Activated CD8-positive, alpha-beta memory T cell treated with anti-CD3 and anti-CD28 coated beads, Interleukin-2, amount 50 U/mL, for 1 hour (primary cell): ENCODE results near the gene UTP4.

Experiments used
- DNase-seq: peaks from one replicate; pipeline ENCODE4 v3.0.0-alpha.2; 2020; ENCODE audit errors: extremely low read depth

The UTP4 gene

DNA sequence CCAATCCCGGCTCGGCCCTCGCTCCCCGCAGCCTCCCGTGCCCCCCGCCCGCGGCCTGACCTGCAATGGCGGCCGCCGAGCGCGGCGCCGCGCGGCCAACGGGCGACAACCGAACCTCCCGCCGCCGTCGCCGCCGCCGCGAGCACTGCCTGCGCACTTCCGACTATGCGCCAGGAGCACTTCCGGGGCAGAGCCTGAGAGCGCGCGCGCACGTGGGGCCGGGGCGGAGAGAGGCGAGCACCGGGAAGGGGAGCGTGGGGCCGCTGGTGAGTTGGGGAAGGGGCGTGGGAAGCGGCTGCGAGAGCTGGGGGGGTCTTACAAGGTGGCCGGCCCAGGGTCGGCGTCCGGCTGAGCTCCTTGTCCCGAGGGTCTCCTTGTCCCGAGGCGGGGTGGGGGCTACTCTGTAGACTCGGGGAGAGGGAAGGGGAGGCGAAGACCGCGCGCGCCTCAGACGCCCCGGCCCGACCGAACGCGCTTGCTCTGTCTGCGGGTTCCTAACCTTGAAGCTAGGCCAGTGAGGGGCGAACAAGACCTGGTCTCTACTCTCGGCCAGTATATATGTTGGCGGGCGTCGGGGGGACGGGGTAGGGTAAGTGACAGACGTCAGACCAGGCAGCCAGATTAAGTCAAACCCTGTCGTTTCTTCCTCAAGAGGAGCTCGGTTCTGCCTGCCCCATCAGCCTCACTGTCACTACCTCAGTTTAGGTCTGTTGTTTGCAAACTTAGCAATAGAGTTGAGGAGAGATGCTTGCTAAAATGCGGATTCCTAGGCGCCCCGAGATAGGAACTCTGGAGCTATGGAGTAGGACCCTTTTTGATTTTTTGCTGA lies at the start of gene UTP4, which contains the start of gene CHTF8:
TSS of gene UTP4 (plus strand) at position 226 of the 829 bp plus-strand sequence. CDS start 811 bp downstream, outside the sequence.
TSS of gene CHTF8 (minus strand) at position 165 of the 829 bp plus-strand sequence. CDS start 11,130 bp downstream, outside the sequence.
- peak; percentile 49 for DNase-seq

DNA sequence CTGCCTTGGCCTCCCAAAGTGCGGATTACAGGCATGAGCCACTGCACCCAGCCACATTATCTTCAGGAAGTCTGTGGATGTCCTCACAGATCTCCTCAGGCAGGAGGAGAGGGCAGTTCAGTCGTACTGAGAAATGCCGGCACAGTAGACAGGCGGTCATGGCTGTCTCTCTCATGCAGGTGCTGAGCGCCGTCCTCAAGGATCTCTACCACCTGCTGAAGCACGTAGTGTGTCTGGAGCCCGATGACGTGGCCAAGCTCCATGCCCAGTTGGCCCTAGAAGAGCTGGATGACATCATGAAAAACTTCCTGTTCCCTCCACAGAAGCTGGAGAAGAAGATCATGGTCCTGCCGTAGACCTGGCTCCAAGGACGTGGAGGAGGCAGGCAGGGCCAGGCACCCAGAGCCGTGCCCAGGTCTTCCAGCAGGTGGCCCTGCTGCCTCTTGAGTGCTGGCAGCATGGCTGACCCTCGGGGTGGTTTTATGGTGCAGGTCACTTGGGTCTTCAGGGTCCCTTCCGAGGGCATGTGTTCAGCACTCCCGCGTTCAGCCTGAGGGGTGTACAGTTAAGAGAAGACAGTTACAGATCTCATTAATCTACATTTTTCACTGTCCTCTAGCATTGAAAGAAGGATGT lies 49.0 kb upstream of the UTP4 start:
- DNase-seq = no peak

DNA sequence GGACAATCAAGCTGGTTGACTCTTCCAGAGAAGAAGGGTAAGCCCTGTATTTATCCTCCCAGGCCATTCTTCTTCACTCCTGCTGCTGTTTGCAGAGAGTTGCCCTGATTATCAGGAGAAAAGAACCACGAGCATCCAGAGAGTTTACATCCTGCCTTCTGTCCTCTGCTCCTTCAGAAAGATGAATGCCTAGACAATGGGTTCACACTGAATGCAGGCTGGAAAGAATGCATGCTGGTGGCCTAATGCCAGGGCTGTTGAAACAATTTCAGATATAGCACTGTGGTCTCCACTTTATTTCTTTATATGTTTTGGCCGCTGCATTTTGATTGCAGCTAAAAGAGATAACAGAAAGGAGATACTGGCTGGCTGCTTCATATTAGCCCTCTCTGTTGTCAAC lies 48.2 kb upstream of the UTP4 start:
- DNase-seq = no peak

DNA sequence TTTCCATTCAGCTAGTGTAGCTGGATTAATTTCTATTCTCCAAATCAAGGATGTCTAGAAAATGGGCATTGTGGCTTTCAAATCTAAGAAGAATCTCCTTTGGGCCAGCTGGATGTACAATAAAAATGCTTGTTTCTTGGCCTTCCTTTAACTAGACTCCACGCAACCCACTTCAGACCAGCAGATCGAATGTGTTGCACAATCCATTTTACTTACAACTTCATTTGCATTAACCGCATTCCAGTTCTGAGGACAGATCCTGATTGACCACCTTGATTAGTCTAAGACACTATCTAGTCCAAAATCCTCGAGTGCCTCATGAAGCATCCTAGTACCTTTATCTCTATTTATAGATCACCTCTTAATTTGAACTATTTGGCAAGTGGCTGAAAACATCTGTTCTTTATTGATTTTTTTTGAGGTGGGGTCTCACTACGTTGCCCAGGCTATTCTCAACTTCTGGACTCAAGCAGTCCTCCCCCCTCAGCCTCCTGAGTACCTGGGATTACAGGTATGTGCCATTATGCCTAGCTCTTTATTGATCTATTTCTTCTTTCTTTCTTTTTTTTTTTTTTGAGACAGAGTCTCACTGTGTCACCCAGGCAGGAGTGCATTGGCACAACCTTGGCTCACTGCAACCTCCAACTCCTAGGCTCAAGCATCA lies 47.3 kb upstream of the UTP4 start:
- no peak for DNase-seq

DNA sequence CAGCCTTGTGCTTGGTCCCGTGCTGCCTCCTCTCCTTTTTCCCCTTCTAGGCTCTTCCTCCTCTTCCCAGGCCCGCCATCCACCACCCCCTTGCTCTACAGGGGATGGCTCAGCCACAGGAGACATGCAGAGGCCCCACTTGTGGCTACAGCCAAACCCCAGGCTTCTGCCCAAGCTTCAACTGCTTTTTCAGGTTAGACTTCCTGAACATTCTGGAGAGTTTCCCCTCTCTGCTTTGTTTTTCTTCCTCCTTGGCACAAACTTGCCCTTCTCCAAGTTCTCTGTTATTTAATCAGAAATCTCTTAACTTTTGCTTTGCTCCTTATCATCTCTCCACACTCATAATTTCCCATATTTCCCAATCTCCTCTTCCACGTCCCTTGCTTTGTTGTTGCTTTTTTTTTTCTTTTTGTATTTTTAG lies 45.3 kb upstream of the UTP4 start:
- no peak for DNase-seq

DNA sequence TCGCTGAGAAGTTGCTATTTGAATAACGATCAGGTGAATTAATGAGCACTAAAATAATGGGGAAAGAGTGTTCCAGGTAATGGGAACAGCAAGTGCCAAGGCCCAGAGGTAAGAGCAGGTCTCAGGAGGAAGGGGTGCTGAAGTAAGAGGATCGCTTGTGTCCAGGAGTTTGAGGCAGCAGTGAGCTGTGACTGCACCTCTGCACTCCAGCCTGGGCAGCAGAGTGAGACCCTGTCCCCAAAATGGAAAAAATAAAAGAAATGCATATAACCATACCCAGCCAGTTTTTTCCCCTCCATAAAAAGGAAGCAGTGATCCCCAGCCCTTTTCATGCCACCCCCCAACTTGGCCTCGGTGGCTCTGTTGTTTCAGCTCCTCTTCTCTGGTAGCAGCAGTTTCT lies 43.8 kb upstream of the UTP4 start:
- DNase-seq = no peak

DNA sequence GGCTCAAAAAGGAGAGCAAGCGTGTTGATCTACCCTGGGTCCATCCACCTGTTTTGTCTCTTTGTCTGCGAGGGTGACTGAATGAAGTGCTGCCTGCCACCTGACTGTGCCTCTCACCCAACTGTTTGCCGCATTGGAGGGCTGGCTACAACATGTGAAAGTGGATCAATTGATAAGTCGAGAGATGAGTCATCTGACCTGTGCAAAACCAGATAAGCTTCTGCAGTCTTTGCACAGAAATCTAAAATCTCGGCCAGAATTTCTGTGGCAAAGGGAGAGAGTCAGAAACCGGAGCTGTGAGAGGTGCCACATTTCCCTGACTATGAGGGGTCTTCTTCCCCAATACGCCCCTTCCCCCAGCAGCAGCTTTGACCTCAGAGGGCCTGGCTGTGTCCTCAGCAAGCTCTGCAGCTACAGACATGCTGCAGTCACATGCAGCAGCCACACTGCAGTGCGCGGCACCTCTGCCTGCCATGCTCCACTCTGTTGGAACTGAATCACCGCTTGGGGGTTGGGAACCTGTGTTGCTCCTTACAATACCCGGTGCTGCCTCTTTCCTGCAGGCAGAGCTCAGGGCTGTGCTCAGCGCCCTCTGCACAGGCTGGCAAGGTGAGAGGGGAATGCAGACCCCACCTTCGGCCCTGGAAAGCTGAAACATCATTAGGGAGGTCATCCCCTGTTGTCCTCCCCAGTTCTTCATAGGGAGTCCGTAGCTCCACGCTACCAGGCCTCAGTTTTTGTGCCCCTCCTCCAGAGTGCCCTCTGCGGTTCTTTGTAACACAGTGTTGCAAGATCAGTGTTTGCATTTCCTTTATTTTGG lies 43.1 kb upstream of the UTP4 start:
- no peak for DNase-seq

DNA sequence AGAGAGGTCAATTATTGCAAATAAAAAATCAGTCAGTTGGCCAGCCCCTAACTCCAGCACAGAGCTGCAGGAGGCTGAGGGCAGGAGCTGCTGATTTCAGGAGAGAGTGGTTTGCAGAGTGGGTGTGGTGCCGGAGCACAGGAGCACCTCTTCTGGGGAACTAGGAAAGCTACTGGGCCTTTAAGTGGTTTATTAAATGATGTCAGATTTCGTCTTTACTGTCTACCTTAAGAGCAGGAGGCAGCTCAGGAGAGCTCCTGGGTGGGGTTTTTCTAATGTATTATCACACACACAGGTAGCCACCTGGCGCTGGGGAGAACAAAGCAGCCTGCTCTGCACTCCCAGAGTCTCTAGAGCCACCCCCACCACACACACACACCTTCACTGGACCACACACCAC lies 38.5 kb upstream of the UTP4 start:
- DNase-seq = no peak

DNA sequence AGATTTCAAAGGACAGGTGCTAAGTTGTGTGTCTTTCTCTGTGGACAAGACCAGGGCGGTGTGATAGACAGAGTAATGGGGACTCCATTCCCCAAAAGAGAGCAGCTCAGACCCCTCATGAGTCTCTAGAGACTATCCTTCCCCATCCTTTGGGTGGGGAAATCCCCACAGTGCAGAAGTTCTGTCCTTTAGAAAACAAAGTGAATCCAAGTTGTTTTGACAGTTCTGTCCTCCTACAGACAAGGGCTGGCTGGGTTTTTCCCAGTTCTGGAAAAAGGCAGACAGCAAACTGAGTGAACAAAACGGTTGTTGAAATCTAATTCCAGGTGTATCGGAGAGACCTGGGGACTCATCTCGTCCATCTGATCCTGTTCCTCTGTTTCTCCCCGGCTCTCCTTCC lies 37.9 kb upstream of the UTP4 start:
- DNase-seq = no peak

DNA sequence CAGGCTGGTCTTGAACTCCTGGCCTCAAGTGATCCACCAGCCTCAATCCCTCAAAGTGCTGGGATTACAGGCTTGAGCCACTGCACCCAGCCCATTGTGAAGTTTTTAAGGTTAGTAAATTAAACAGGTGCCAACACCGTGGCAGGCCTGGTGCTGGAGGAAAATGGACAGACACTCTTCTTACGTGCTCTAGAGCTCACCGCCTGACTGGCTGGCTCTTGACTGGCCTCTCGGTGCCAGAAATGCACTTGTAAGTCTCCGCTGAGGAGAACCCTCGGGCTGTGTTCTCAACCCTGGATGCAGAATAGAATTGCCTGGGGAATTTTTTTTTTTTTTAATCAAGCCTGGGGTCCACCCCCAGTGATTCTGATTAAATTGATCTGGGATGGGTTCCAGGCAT lies 37.3 kb upstream of the UTP4 start:
- no peak for DNase-seq

DNA sequence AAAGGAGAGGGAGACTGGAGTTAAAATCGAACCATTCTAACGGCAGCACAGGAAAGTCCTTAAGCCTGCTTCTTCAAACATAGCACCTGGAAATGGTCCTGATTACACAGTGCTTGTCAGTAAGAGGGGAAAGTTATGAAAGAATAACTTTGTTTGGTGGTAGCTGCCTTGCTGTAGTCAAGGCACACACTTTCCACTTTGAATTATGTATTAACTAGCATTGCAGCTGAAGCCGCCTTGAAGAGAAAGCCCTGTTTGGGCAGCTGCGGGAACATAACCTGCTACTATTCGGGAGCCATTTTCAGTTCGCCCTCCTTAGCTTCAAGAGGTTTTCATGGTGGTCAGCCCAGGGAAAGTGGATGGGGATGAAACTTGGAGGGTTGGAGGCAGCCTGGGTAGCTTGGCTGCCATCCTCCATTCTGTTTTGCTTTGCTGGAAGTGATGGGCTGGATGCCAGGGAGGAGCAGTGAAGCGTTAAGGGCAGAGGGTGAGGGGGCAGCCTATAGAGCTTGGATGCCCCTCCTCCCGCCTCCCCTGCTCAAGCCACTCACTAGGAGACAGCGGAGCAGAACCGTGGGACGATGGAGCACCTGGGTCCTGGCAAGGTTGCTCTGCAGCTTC lies 32.3 kb upstream of the UTP4 start:
- no peak for DNase-seq

DNA sequence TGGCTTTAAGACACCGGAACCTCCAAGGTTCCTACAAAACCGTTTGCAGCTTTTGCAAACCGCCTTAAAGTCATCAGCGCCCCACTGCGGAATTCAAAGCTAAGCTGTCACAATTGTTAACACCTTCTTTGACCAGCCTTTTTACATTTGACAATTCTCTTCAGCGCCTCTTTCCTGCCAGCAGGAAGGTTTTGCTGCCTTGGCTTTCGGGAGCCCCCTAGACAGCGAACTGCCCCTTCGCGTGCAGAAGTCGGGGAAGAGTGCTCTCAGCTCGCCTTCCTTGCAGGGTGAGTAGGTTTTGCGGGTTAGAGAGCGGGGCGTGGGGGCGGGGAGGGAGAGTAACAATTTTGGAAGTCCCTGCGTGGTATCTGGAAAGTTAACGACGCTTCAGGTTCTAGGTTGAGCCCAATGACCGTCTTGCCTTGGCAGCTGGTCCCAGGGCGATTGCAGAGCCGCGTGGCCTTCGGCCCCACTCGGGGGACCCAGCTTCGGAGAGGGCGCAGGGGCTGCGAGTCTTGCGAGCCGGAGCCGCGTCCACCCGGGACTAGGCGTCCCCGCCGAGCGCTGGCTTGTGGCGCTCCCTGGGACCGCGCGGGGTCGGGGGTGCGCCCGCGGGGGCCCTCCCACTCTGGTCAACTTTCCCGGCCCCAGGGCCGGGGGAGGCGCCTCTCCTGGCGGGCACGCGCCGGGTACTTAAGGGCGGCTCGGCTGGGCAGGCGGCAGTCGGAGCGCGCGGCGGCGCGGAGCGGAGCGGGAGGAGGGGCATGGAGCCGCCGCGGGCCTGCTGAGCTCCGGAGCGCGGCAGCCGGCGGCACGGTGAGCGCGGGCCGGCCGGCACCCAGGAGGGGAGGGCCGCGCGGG lies 26.7 kb upstream of the UTP4 start, which contains the start of gene HAS3:
TSS of gene HAS3 (plus strand) at position 153 of the 861 bp plus-strand sequence. CDS start 3,743 bp downstream, outside the sequence.
- DNase-seq = no peak

DNA sequence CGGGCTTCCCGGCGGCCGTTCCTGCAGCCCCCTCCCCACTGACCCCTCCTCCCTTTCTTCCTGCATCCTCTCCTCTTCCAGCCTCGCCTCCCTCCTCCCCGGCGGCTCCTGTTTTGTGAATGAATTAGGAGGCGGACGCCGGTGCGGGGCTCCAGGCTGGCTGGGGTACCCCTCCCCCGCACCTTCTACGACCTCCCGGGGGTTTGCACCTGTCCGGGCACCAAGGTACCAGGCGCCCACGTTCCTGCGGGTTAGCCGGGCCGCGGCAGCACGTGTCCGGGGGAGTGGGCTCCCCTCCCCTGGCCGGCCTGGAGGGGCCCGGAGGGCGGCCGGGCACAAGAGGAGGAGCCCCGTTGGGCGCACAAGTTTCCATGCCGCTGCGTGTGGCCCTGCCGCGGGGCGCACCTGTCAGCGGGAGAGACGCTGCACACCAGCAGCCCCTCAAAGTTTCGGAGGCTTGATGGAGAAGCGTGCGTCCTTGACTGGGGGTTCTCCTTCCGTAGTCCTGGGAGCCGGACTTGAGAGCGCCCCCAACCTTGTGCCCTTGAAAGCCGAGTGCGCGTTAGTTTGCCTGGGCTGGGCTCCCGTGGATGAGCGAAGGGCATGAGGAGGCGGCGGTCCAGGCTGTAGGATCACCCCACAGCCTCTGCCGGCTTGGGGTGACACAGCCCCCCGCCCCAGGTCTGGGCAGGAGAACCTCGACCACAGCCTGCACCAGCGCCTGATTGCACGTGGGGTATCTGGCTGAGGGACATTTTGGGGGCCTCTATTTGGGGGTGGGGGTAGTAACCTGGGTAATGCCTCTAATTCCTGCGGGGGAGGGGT lies 25.7 kb upstream of the UTP4 start:
- no peak for DNase-seq

DNA sequence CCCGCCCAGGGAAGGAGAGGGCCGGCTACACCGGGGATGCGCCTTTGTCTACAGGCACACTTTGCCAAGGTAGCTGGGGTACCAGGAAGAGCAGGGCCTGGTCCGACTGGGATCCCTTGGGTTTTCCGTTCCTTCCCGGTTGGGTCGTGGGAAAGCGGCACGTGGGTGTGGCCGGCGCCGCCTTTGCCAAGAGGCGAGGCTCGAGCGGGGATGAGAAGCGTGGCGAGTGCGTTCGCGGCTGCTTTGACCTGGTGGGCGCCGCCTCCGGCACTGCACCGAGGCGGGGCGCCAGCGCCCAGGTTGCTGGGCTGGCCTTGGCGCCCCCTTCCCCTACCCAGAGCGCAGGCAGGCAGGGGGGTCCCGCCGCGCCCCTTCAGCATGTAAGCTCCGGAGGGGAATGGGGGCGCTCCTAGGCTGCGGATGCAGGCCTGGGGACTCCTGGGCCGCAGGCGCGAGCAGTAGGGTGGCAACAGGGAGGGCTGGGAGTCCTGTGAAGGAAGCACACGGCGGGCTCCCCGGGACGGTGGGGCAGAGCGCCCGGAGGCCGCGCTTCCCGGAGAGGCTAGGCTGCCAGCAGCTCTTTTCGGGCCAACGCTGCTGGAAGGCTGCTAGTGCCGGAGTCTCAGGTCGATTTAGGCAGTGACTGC lies 25.0 kb upstream of the UTP4 start:
- DNase-seq = no peak

DNA sequence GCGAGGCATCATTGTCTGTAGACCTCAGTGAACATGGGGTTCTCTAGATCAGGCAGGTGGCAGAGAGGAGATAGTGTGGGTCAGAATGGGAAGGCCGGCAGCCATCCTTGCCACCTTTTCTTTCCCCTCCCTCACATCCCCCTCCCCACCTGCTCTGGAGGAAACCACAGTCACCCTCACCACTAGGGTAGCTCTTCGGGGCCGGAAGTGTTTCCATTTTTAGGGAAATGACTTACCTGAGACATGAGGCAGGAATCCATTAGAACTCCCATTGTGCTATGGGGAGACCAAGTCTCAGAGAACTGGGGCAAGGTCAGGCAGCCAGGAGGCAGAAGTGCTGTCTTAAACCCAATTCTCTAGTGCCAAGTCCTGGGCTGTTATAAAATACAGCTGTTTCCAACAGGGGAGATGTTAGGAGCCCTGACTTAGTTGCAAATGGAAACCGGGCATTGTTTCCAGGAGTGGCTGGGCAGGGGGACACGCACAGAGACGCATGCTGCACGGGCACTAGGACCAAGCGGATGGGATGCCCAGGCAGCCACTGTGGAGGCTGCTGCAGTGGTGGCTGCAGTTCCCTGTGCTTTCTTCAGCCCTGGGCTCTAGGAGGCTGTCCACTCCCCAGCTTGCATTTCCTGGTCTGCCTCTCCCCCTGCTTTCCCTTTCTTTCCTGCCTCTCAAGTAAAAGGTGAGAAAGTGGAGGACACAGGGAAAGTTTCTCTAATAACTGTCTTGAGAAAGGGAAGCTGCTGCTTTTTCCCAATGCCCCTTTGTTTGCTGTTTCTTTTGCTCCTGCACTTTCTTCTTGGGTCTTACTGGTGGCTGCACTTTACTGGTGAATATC lies 24.2 kb upstream of the UTP4 start:
- no peak for DNase-seq

DNA sequence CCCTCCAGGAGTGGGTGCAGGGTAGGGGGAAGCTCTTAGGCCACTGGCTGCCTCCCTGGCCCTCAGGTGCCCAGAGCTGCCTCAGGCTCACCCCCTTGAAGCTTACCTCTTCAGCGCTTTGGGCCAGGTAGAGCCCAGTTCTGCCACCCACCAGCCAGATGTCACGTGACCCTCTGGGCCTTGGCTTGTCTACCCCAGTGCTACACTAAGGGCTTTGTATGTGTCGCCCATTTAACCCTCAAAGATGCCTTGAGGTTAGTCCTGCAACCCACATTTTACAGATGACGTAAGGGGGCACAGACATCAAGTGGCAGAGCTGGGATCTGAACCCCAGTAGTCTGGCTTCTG lies 23.6 kb upstream of the UTP4 start:
- no peak for DNase-seq

DNA sequence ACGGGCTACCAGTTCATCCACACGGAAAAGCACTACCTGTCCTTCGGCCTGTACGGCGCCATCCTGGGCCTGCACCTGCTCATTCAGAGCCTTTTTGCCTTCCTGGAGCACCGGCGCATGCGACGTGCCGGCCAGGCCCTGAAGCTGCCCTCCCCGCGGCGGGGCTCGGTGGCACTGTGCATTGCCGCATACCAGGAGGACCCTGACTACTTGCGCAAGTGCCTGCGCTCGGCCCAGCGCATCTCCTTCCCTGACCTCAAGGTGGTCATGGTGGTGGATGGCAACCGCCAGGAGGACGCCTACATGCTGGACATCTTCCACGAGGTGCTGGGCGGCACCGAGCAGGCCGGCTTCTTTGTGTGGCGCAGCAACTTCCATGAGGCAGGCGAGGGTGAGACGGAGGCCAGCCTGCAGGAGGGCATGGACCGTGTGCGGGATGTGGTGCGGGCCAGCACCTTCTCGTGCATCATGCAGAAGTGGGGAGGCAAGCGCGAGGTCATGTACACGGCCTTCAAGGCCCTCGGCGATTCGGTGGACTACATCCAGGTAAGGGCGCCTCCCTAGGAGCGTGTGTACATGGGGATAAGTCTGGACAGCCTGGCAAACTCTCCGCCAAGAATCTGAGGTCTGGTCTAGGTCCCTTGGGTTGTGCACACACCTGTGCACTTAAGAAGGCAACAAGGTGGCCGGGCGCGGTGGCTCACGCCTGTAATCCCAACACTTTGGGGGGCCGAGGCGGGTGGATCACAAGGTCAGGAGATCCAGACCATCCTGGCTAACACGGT lies 22.8 kb upstream of the UTP4 start:
- no peak for DNase-seq
